CD4-positive, alpha-beta T cell treated with Interleukin-6 for 4 hours (primary cell): Measurements from ENCODE around the gene GNAO1.
"Not testable (repeated sequence)": the region's sequence is repeated elsewhere in the genome, so short reads cannot be mapped to it uniquely, and the experiment has no call there.

ENCODE experiments used
- DNase-seq: peaks from one replicate; pipeline ENCODE4 v3.0.0-alpha.2; 2020; ENCODE audit warnings: mixed read lengths

The GNAO1 gene

GRCh38 chr16:56370185-56370874, 179.0 kb downstream of the GNAO1 start:
- DNase-seq, result no peak

GRCh38 chr16:56370875-56371659, 179.8 kb downstream of the GNAO1 start:
- DNase-seq, result no peak

GRCh38 chr16:56371660-56371937, 180.3 kb downstream of the GNAO1 start:
- DNase-seq, result no peak

GRCh38 chr16:56372013-56372634, 180.8 kb downstream of the GNAO1 start:
- DNase-seq, result peak; percentile 14

GRCh38 chr16:56373003-56373402, 181.7 kb downstream of the GNAO1 start:
- no peak for DNase-seq

GRCh38 chr16:56375792-56376191, 184.5 kb downstream of the GNAO1 start:
- not testable (repeated sequence) for DNase-seq

GRCh38 chr16:56379044-56379443, 187.8 kb downstream of the GNAO1 start:
- DNase-seq, result not testable (repeated sequence)

- DNase-seq, result not testable (repeated sequence)
Observed at GRCh38 chr16:56380778-56381485, 189.6 kb downstream of the GNAO1 start.

- DNase-seq, result no peak
Observed at GRCh38 chr16:56382459-56382858, 191.2 kb downstream of the GNAO1 start.

GRCh38 chr16:56382901-56383355, 191.6 kb downstream of the GNAO1 start:
- DNase-seq, result no peak

GRCh38 chr16:56384074-56384721, 192.9 kb downstream of the GNAO1 start:
- no peak for DNase-seq

GRCh38 chr16:56387396-56387795, 196.1 kb downstream of the GNAO1 start:
- no peak for DNase-seq

GRCh38 chr16:56388209-56388608, 196.9 kb downstream of the GNAO1 start:
- no peak for DNase-seq

- no peak for DNase-seq
Observed at GRCh38 chr16:56389554-56389953, 198.3 kb downstream of the GNAO1 start.

GRCh38 chr16:56396724-56397123, 205.4 kb downstream of the GNAO1 start:
- not testable (repeated sequence) for DNase-seq

- DNase-seq, result no peak
Observed at GRCh38 chr16:56399047-56399446, 207.8 kb downstream of the GNAO1 start.

- DNase-seq, result no peak
Observed at GRCh38 chr16:56399486-56399885, 208.2 kb downstream of the GNAO1 start.

GRCh38 chr16:56400458-56400857, 209.2 kb downstream of the GNAO1 start:
- DNase-seq, result no peak

- no peak for DNase-seq
Observed at GRCh38 chr16:56401482-56401881, 210.2 kb downstream of the GNAO1 start.

- no peak for DNase-seq
Observed at GRCh38 chr16:56405977-56406672, 214.8 kb downstream of the GNAO1 start.
